GM12878 (cell line): ENCODE measurements around the gene NOX1. TPM values are rescaled to one million over a fixed set of nuclear protein-coding genes. Genes with fewer than 3 reads are reported as not detected.

ENCODE experiments used
- ATAC-seq: fragments of 200-7000 bp; cut with Tn5 transposase; 3 replicates; pipeline ENCODE4 v1.9.1; 2020; ENCODE audit warnings: mild to moderate bottlenecking, moderate library complexity
- BruUV-seq: library from RNA; stranded (reverse); fragments of 400-500 nt; replicated peaks from 2 replicates; lab custom pipeline; 2021; lab: Mats Ljungman, UMichigan
- CTCF ChIA-PET: fragments of 300-600 bp; sonication (Branson Sonifier 250); formaldehyde crosslinking; extraction: SDS; loops from one replicate; lab custom pipeline; 2021; ENCODE audit warnings: inconsistent platforms; lab: Yijun Ruan, JAX
- POLR2A ChIA-PET: fragments of 350-600 bp; formaldehyde crosslinking; extraction: SDS; loops from one replicate; lab custom pipeline; 2021; ENCODE audit warnings: inconsistent platforms; lab: Charles Lee
- RAD21 ChIA-PET: fragments of 300-600 bp; sonication (Branson Sonifier 250); formaldehyde crosslinking; loops from one replicate; lab custom pipeline; 2023; ENCODE audit warnings: antibody characterized with exemption; ENCODE audit not compliant: unreplicated experiment; lab: Charles Lee
- SMC1A ChIA-PET: fragments of 300-600 bp; sonication (Branson Sonifier 250); formaldehyde crosslinking; loops from one replicate; lab custom pipeline; 2023; ENCODE audit not compliant: unreplicated experiment, uncharacterized antibody; lab: Charles Lee
- DNase-seq: peaks from one replicate; pipeline ENCODE4 v3.0.0-alpha.2; 2011; ENCODE audit warnings: low read depth, low spot score
- FAIRE-seq: peaks from 3 replicates; lab custom pipeline; 2011; peaks lifted over from hg19 to GRCh38; lab: Jason Lieb, UNC
- H2AFZ ChIP-seq: 2 replicates; pipeline ENCODE4 v1.6.0; 2011; ENCODE audit warnings: low read depth, low read length, control low read depth; ENCODE audit not compliant: control insufficient read depth
- H3K27ac ChIP-seq: 2 replicates; pipeline ENCODE4 v1.5.1; 2011; ENCODE audit warnings: control low read depth; ENCODE audit not compliant: control insufficient read depth, insufficient read depth
- H3K27me3 ChIP-seq, 2 experiments: replicated peaks in 1 of 2; 2 replicates each; pipeline versions ENCODE4 v1.6.0 to v1.6.1; 2011; ENCODE audit warnings: low read length in 1 of 2; ENCODE audit not compliant: control insufficient read depth in 2 of 2, insufficient read depth in 2 of 2
- H3K36me3 ChIP-seq, 2 experiments: 2 replicates each; pipeline ENCODE4 v1.5.1; 2011; ENCODE audit warnings: low read length in 1 of 2; ENCODE audit not compliant: control insufficient read depth in 2 of 2, insufficient read depth in 2 of 2
- H3K4me1 ChIP-seq: 2 replicates; pipeline ENCODE4 v1.6.1; 2011; ENCODE audit warnings: mild to moderate bottlenecking, low read length, moderate library complexity, mixed read lengths; ENCODE audit not compliant: control insufficient read depth, insufficient read depth
- H3K4me2 ChIP-seq: 2 replicates; pipeline ENCODE4 v1.6.0; 2011; ENCODE audit warnings: control low read depth; ENCODE audit not compliant: control insufficient read depth, insufficient read depth
- H3K4me3 ChIP-seq: fragments of 200-600 bp; sonication (generic); 2 replicates; pipeline ENCODE4 v1.5.1; 2016
- H3K79me2 ChIP-seq: 2 replicates; pipeline ENCODE4 v1.6.0; 2011; ENCODE audit warnings: low read length; ENCODE audit not compliant: control insufficient read depth, insufficient read depth
- H3K9ac ChIP-seq: 2 replicates; pipeline ENCODE4 v1.8.0; 2011; ENCODE audit warnings: low read length, control low read depth, mixed read lengths; ENCODE audit not compliant: control insufficient read depth, insufficient read depth
- H3K9me3 ChIP-seq: replicated peaks from 3 replicates; pipeline ENCODE4 v1.5.1; 2011; ENCODE audit warnings: mild to moderate bottlenecking, low read length; ENCODE audit not compliant: control insufficient read depth, insufficient read depth
- H4K20me1 ChIP-seq: 2 replicates; pipeline ENCODE4 v1.6.0; 2011; ENCODE audit not compliant: control insufficient read depth, insufficient read depth
- NR2F1 ChIP-seq: fragments of 450-650 bp; conservative IDR thresholded peaks from 2 replicates; pipeline ENCODE4 v1.6.1; 2017; ENCODE audit warnings: mild to moderate bottlenecking
- RAD21 ChIP-seq: IDR thresholded peaks from 2 replicates; pipeline ENCODE4 v1.6.1; 2011; ENCODE audit warnings: mild to moderate bottlenecking, low read depth, low read length, moderate library complexity; ENCODE audit not compliant: insufficient read depth
- SMAD1 ChIP-seq: fragments of 450-650 bp; IDR thresholded peaks from 2 replicates; pipeline ENCODE4 v1.6.1; 2018; ENCODE audit warnings: mild to moderate bottlenecking, low read depth; ENCODE audit not compliant: partially characterized antibody
- ZNF24 ChIP-seq: fragments of 450-650 bp; IDR thresholded peaks from 2 replicates; pipeline ENCODE4 v1.6.1; 2017; ENCODE audit warnings: antibody characterized with exemption, mild to moderate bottlenecking
- WGBS: methylation state at CpG from one replicate; pipeline ENCODE4 v1.1.6; 2016; ENCODE audit warnings: low lambda C conversion rate; ENCODE audit not compliant: insufficient replicate concordance, insufficient coverage; ENCODE audit errors: missing lambda C conversion rate; 5-methylcytosine and 5-hydroxymethylcytosine counted together
- in situ Hi-C: fragments of 300-500 bp; cut with MboI; formaldehyde crosslinking; loops from 9 replicates; pipeline ENCODE4 v1.14.3; 2018; ENCODE audit warnings: mixed read lengths
- intact Hi-C: fragments of 100-400 bp; cut with micrococcal nuclease; formaldehyde crosslinking; loops from one replicate; pipeline ENCODE4 v1.14.2; 2022; ENCODE audit not compliant: unreplicated experiment
- polyA plus RNA-seq, 11 experiments: library from polyadenylated mRNA; depleted of rRNA in 4 of 11; unstranded in 6 of 11; stranded (reverse) in 5 of 11; fragments of >200 nt; fragmentation: Nextera tagmentation in 4 of 11; fragmentation: Illumina TruSeq in 1 of 11; extraction: Ambion mirVana in 4 of 11; extraction: Trizol in 1 of 11; gene quantifications; 1 replicate in 1 of 11; 2 replicates in 10 of 11; pipeline versions ENCODE4 v1.2.1 to v1.2.3, GENCODE V29; 2011 to 2016; ENCODE audit warnings: inconsistent platforms in 2 of 11, missing spikeins in 2 of 11, low read depth in 1 of 11
- total RNA-seq, 4 experiments: library from RNA; depleted of rRNA in 3 of 4; stranded (reverse); fragments of >200 nt in 3 of 4; fragmentation: Illumina TruSeq in 1 of 4; extraction: Trizol in 1 of 4; gene quantifications; 2 replicates each; pipeline versions ENCODE4 v1.2.1 to v1.2.3, GENCODE V29; 2013 to 2021
- TF ChIP-seq, protein P1 (sequence below): fragments of 150-350 bp; IDR thresholded peaks from 2 replicates; pipeline ENCODE4 v1.6.1; 2016; ENCODE audit warnings: low read depth, low read length
- TF ChIP-seq, protein P2 (sequence below): fragments of 450-650 bp; IDR thresholded peaks from 2 replicates; pipeline ENCODE4 v1.6.1; 2016; ENCODE audit warnings: mild to moderate bottlenecking

The NOX1 gene
- total and polyA plus RNA-seq, 10 of the 15 experiments (the other 5 are each of a cell fraction or from before 2014, with no cell fraction given) = 0.03 to 0.09 (median 0.08) TPM; not detected in 6

GRCh38 chrX:100904433-100904832, 30.3 kb upstream of the NOX1 start:
- no peaks in the 10 kb centered on the region for H3K27me3 ChIP-seq
- RAD21 ChIA-PET = interaction anchor here (1.1 to 1.2 kb wide), 2 partner anchors 10 to 25 kb away, joined by 3 to 4 read pairs; no protein-coding TSS in a partner anchor
- H3K9ac ChIP-seq = no peak overlapping the region
- no peaks in the 10 kb centered on the region for H3K36me3 ChIP-seq
- SMC1A ChIA-PET = no interaction called here
- no peaks in the 10 kb centered on the region for H3K9me3 ChIP-seq
- DNase-seq (no peak), ATAC-seq (no peak), FAIRE-seq (no peak)
- H3K4me2 ChIP-seq = no peak overlapping the region
- POLR2A ChIA-PET = no interaction called here
- intact Hi-C loops (no loop called here), in situ Hi-C loops (no loop called here)
- H4K20me1 ChIP-seq = no peaks in the 10 kb centered on the region
- CTCF ChIA-PET = interaction anchor here (0.6 kb wide), 1 partner anchor 11 kb away, joined by 3 read pairs; no protein-coding TSS in a partner anchor
- H3K4me3 ChIP-seq = no peak overlapping the region
- BruUV-seq = no TSS peak
- 35% methylated on average over 2 of the region's 2 CpGs for WGBS
- H3K27ac ChIP-seq = no peak overlapping the region
- H3K79me2 ChIP-seq = no peaks in the 10 kb centered on the region
- TF ChIP-seq, protein P1, sequence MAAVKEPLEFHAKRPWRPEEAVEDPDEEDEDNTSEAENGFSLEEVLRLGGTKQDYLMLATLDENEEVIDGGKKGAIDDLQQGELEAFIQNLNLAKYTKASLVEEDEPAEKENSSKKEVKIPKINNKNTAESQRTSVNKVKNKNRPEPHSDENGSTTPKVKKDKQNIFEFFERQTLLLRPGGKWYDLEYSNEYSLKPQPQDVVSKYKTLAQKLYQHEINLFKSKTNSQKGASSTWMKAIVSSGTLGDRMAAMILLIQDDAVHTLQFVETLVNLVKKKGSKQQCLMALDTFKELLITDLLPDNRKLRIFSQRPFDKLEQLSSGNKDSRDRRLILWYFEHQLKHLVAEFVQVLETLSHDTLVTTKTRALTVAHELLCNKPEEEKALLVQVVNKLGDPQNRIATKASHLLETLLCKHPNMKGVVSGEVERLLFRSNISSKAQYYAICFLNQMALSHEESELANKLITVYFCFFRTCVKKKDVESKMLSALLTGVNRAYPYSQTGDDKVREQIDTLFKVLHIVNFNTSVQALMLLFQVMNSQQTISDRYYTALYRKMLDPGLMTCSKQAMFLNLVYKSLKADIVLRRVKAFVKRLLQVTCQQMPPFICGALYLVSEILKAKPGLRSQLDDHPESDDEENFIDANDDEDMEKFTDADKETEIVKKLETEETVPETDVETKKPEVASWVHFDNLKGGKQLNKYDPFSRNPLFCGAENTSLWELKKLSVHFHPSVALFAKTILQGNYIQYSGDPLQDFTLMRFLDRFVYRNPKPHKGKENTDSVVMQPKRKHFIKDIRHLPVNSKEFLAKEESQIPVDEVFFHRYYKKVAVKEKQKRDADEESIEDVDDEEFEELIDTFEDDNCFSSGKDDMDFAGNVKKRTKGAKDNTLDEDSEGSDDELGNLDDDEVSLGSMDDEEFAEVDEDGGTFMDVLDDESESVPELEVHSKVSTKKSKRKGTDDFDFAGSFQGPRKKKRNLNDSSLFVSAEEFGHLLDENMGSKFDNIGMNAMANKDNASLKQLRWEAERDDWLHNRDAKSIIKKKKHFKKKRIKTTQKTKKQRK = no peak
- TF ChIP-seq ZNF24 (no peak), NR2F1 (no peak), RAD21 (no peak), SMAD1 (no peak)
- TF ChIP-seq, protein P2, sequence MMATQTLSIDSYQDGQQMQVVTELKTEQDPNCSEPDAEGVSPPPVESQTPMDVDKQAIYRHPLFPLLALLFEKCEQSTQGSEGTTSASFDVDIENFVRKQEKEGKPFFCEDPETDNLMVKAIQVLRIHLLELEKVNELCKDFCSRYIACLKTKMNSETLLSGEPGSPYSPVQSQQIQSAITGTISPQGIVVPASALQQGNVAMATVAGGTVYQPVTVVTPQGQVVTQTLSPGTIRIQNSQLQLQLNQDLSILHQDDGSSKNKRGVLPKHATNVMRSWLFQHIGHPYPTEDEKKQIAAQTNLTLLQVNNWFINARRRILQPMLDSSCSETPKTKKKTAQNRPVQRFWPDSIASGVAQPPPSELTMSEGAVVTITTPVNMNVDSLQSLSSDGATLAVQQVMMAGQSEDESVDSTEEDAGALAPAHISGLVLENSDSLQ = no peak
- no peak overlapping the region for H2AFZ ChIP-seq
- no peaks in the 10 kb centered on the region for H3K4me1 ChIP-seq
